Measurements from ENCODE around the gene MYO1G.
A peak's percentile ranks its signal among the peaks of the same experiment; 100 is the strongest.

The MYO1G gene

GRCh38 chr7:45000093-45001032 lies 21.5 kb upstream of the MYO1G start, which contains the start of gene CCM2:
Gene CCM2 (plus strand): TSS chr7:45000201. CDS start chr7:45000334, 133 bp downstream.
- Histone ChIP-seq H3K27ac (replicated peaks) (peak within 1 kb of the TSS; percentile 85), H3K4me3 (replicated peaks; ENCODE audit: insufficient read depth, low read length) (peak within 1 kb of the TSS; percentile 63), H3K27me3 (ENCODE audit: insufficient read depth, poor library complexity, severe bottlenecking) (no peaks in the 10 kb centered on the region)
- TF ChIP-seq SPI1 (IDR thresholded peaks at IDR 0.05; ENCODE audit: borderline replicate concordance, low read depth) (peak; percentile 76), POLR2AphosphoS5 (IDR thresholded peaks at IDR 0.05; ENCODE audit: low read depth) (peak; percentile 32; the same call in 1 of the 2 replicates)
- TF ChIP-seq, protein P1, sequence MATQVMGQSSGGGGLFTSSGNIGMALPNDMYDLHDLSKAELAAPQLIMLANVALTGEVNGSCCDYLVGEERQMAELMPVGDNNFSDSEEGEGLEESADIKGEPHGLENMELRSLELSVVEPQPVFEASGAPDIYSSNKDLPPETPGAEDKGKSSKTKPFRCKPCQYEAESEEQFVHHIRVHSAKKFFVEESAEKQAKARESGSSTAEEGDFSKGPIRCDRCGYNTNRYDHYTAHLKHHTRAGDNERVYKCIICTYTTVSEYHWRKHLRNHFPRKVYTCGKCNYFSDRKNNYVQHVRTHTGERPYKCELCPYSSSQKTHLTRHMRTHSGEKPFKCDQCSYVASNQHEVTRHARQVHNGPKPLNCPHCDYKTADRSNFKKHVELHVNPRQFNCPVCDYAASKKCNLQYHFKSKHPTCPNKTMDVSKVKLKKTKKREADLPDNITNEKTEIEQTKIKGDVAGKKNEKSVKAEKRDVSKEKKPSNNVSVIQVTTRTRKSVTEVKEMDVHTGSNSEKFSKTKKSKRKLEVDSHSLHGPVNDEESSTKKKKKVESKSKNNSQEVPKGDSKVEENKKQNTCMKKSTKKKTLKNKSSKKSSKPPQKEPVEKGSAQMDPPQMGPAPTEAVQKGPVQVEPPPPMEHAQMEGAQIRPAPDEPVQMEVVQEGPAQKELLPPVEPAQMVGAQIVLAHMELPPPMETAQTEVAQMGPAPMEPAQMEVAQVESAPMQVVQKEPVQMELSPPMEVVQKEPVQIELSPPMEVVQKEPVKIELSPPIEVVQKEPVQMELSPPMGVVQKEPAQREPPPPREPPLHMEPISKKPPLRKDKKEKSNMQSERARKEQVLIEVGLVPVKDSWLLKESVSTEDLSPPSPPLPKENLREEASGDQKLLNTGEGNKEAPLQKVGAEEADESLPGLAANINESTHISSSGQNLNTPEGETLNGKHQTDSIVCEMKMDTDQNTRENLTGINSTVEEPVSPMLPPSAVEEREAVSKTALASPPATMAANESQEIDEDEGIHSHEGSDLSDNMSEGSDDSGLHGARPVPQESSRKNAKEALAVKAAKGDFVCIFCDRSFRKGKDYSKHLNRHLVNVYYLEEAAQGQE (IDR thresholded peaks at IDR 0.05; ENCODE audit: insufficient replicate concordance, low read depth), result no peak
- peak; percentile 39 to 45 for DNase-seq (ENCODE audit: low read depth in 1 of 2, low spot score in 1 of 2)

DNA sequence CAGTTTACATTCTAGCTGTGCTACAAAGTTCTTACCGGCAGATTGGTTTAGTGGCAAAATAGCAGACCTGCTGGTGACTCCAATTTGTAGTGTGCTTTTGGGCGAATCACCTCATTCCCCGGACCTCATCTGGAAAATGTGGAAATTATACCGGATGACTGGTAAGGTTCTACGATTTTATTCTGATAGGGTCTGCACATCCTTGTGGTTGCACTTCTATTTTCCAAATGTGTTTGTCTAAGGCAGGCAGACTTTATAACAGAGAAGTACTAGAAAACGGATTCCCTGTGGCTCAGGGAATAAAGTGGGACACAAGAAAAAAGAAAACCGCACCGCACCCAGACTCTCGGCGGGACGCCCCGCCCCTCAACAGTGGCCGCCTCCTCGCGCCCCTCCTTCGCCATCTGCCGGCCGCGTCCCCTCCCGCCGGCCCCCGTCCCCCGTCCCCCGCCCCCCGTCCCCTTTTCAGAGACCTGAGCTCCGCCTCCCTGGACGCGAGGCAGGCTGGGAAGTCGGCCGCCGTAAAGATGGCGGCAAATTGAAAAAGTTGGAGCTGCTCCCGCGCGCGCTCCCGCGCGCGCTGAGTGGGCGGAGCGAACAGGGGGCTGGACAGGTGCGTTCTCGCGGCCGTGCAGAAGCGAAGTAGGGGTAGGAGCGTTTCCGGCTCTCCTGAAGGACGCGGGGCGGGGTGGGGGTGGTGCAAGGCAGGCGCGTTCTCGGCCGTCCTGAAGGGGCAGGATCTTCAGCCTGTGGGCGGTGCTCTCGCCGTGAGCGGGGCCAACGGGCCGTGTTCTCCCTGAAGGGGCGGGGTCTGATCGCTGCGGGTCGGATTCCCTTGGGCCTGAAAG lies 20.7 kb upstream of the MYO1G start:
- H3K27me3 ChIP-seq (ENCODE audit: insufficient read depth, poor library complexity, severe bottlenecking), result no peaks in the 10 kb centered on the region
- peak overlapping the region; percentile 63 for H3K4me3 ChIP-seq (replicated peaks; ENCODE audit: insufficient read depth, low read length)
- TF ChIP-seq SPI1 (IDR thresholded peaks at IDR 0.05; ENCODE audit: borderline replicate concordance, low read depth) (no peak), CTCF (IDR thresholded peaks at IDR 0.05; ENCODE audit: insufficient read depth, low read length) (no peak), GABPA (IDR thresholded peaks at IDR 0.05; ENCODE audit: low read depth) (no peak), POLR2AphosphoS5 (IDR thresholded peaks at IDR 0.05; ENCODE audit: low read depth) (peak; percentile 17; the same call in 1 of the 2 replicates)
- TF ChIP-seq, protein P1 (IDR thresholded peaks at IDR 0.05; ENCODE audit: insufficient replicate concordance, low read depth), result peak; percentile 37
- peak overlapping the region; percentile 85 for H3K27ac ChIP-seq (replicated peaks)
- peak; percentile 97 to 100 for DNase-seq (ENCODE audit: low read depth in 1 of 2, low spot score in 1 of 2)

DNA sequence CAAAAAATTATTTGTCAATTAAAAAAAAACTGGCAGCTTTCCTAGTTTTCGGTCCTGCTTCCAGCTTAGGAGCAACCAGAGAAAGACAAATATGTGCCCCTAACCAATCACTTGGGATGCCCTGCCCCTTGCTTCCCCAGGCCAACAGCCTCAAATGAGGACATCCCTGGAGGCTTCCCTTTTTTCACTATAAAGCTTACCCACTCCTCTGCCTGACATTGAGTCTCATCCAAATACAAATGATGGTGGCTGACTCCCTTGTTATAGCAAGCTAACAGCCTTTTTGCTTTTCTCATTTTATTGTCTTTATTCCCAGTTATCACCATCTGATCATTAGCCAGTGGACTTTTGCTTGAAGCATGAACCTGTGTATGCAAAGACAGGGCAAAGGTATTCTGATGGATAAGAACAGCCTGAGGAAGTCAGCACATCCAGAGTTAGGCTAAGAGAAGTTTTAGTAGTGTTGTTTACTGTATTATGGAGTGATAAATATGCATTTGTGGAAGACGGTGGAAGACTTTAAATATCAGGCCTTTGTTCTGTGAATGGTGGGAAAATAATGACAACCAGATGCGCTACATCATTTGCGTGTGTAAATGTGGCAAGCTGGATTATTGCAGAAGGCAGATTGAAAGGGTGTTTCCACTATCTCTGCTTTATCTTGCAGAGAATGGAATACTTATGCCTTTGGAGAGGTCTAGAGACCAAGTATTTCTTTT lies 19.5 kb upstream of the MYO1G start:
- Histone ChIP-seq H3K4me3 (replicated peaks; ENCODE audit: insufficient read depth, low read length) (no peak overlapping the region; the same call in 1 of the 2 replicates), H3K27ac (replicated peaks) (peak overlapping the region; percentile 85), H3K27me3 (ENCODE audit: insufficient read depth, poor library complexity, severe bottlenecking) (no peaks in the 10 kb centered on the region)
- TF ChIP-seq SPI1 (IDR thresholded peaks at IDR 0.05; ENCODE audit: borderline replicate concordance, low read depth) (peak; percentile 67; the same call in 1 of the 2 replicates), GABPA (IDR thresholded peaks at IDR 0.05; ENCODE audit: low read depth) (no peak)
- peak in 1 of 2 experiments; percentile 52 for DNase-seq (ENCODE audit: low read depth in 1 of 2, low spot score in 1 of 2)

All from HL-60 (cell line).